Upper lobe of left lung (tissue), 4 donors: ENCODE measurements around the gene SEPSECS.

ENCODE experiments used
- EP300 ChIP-seq, 4 donors: sonication (generic); formaldehyde crosslinking; IDR thresholded peaks; one replicate each; pipeline ENCODE4 v1.5.1; 2017; ENCODE audit warnings: antibody characterized with exemption in 4 of 4, control low read depth in 2 of 4
- POLR2A ChIP-seq, 4 donors: fragments of 450-650 bp; IDR thresholded peaks; one replicate each; pipeline ENCODE4 v1.5.1; 2016 to 2017; ENCODE audit warnings: antibody characterized with exemption in 4 of 4, mild to moderate bottlenecking in 2 of 4
- POLR2AphosphoS5 ChIP-seq, 2 donors: sonication (generic); formaldehyde crosslinking; IDR thresholded peaks; one replicate each; pipeline ENCODE4 v1.5.1; 2017; ENCODE audit warnings: antibody characterized with exemption in 2 of 2
- TF ChIP-seq, protein P1 (sequence below), 6 experiments: fragments of 450-650 bp in 4 of 6; fragments of 200-600 bp in 2 of 6; sonication (generic) in 2 of 6; IDR thresholded peaks; one replicate each; pipeline ENCODE4 v1.5.1; 2016 to 2019; ENCODE audit warnings: antibody characterized with exemption in 6 of 6

DNA sequence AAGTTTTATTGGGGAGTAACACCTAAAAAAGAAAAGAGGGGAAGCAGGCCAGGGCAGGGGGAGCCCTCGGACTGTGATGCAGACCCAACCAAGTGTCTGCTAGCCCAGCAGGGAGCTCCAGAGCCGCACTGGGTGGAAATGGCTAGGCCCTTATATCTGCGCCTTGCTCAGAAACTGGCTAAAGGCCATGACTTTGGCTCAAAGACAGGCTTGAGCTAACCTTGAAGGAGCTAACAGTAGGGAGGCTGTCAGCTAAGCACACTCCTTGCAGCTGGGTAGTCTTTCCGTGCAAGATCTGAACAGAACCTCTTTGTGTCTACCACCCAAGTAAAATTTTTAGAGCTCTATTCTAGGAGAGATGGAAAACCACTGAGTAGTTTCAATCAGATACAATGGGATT lies 43.0 kb downstream of the SEPSECS start:
- TF ChIP-seq POLR2A (IDR thresholded peaks at IDR 0.05) (no peak), POLR2AphosphoS5 (IDR thresholded peaks at IDR 0.05) (no peak), EP300 (IDR thresholded peaks at IDR 0.05) (no peak)
- TF ChIP-seq, protein P1, sequence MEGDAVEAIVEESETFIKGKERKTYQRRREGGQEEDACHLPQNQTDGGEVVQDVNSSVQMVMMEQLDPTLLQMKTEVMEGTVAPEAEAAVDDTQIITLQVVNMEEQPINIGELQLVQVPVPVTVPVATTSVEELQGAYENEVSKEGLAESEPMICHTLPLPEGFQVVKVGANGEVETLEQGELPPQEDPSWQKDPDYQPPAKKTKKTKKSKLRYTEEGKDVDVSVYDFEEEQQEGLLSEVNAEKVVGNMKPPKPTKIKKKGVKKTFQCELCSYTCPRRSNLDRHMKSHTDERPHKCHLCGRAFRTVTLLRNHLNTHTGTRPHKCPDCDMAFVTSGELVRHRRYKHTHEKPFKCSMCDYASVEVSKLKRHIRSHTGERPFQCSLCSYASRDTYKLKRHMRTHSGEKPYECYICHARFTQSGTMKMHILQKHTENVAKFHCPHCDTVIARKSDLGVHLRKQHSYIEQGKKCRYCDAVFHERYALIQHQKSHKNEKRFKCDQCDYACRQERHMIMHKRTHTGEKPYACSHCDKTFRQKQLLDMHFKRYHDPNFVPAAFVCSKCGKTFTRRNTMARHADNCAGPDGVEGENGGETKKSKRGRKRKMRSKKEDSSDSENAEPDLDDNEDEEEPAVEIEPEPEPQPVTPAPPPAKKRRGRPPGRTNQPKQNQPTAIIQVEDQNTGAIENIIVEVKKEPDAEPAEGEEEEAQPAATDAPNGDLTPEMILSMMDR (IDR thresholded peaks at IDR 0.05), result no peak
